ENCODE results near the gene TBC1D9.

- TF ChIP-seq ZNF274 (IDR thresholded peaks at IDR 0.05; ENCODE audit: low read length) (no peak), ZNF274 (tag by site-specific recombination; IDR thresholded peaks at IDR 0.05; ENCODE audit: borderline replicate concordance) (no peak), ZBTB26 (tag by site-specific recombination; optimal IDR thresholded peaks at IDR 0.05) (no peak), ZNF214 (tag by site-specific recombination; IDR thresholded peaks at IDR 0.05; ENCODE audit: borderline replicate concordance) (no peak), ZNF626 (tag by site-specific recombination; IDR thresholded peaks at IDR 0.05) (no peak), MYNN (tag by site-specific recombination; IDR thresholded peaks at IDR 0.05; ENCODE audit: borderline replicate concordance) (no peak), CTCF (tag by site-specific recombination; IDR thresholded peaks at IDR 0.05) (no peak), ZNF362 (tag by site-specific recombination; IDR thresholded peaks at IDR 0.05) (no peak), ZNF76 (tag by site-specific recombination; IDR thresholded peaks at IDR 0.05; ENCODE audit: borderline replicate concordance, low read depth) (no peak), ZFP3 (tag by site-specific recombination; IDR thresholded peaks at IDR 0.05; ENCODE audit: low read depth) (no peak), ZBTB44 (tag by site-specific recombination; IDR thresholded peaks at IDR 0.05) (no peak)
- TF ChIP-seq, protein P1, sequence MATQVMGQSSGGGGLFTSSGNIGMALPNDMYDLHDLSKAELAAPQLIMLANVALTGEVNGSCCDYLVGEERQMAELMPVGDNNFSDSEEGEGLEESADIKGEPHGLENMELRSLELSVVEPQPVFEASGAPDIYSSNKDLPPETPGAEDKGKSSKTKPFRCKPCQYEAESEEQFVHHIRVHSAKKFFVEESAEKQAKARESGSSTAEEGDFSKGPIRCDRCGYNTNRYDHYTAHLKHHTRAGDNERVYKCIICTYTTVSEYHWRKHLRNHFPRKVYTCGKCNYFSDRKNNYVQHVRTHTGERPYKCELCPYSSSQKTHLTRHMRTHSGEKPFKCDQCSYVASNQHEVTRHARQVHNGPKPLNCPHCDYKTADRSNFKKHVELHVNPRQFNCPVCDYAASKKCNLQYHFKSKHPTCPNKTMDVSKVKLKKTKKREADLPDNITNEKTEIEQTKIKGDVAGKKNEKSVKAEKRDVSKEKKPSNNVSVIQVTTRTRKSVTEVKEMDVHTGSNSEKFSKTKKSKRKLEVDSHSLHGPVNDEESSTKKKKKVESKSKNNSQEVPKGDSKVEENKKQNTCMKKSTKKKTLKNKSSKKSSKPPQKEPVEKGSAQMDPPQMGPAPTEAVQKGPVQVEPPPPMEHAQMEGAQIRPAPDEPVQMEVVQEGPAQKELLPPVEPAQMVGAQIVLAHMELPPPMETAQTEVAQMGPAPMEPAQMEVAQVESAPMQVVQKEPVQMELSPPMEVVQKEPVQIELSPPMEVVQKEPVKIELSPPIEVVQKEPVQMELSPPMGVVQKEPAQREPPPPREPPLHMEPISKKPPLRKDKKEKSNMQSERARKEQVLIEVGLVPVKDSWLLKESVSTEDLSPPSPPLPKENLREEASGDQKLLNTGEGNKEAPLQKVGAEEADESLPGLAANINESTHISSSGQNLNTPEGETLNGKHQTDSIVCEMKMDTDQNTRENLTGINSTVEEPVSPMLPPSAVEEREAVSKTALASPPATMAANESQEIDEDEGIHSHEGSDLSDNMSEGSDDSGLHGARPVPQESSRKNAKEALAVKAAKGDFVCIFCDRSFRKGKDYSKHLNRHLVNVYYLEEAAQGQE (tag by site-specific recombination; IDR thresholded peaks at IDR 0.05), result no peak
- TF ChIP-seq, protein P2, sequence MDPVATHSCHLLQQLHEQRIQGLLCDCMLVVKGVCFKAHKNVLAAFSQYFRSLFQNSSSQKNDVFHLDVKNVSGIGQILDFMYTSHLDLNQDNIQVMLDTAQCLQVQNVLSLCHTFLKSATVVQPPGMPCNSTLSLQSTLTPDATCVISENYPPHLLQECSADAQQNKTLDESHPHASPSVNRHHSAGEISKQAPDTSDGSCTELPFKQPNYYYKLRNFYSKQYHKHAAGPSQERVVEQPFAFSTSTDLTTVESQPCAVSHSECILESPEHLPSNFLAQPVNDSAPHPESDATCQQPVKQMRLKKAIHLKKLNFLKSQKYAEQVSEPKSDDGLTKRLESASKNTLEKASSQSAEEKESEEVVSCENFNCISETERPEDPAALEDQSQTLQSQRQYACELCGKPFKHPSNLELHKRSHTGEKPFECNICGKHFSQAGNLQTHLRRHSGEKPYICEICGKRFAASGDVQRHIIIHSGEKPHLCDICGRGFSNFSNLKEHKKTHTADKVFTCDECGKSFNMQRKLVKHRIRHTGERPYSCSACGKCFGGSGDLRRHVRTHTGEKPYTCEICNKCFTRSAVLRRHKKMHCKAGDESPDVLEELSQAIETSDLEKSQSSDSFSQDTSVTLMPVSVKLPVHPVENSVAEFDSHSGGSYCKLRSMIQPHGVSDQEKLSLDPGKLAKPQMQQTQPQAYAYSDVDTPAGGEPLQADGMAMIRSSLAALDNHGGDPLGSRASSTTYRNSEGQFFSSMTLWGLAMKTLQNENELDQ (tag by site-specific recombination; IDR thresholded peaks at IDR 0.05; ENCODE audit: low read depth), result no peak
Measured at GRCh38 chr4:140615451-140615850, 140.7 kb downstream of the TBC1D9 start.

Data from HEK293 (cell line).